ENCODE results near the gene LRRC7. TPM values are rescaled to one million over a fixed set of nuclear protein-coding genes. Genes with fewer than 3 reads are reported as not detected.
"Not testable (repeated sequence)": the region's sequence is repeated elsewhere in the genome, so short reads cannot be mapped to it uniquely, and the experiment has no call there.

LRRC7 gene
- total RNA-seq, 1 donor from 2014 or later, result not detected

DNA sequence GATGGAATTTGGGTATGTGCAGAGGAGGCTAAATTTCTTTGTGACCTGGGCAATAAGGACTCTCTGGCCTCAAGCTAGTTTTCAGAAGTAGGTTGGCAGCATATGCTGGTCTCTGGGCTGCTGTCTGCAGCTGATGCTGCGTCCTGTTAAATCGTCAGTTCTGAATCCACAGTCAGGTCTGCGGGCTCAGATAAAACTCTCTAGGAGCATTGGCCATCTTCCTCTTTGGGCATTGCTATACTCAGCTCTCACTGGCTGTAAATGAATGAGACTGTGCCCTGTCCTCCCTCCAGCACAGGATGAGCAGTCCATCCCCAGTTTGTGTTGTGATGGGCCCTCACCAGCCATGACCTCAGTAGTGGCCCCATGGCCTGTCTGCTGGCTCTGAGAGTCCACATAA lies 365.0 kb downstream of the LRRC7 start:
- H3K4me1 Mint-ChIP-seq (ENCODE audit: low read depth), result no peaks in the 10 kb centered on the region
- H3K9me3 Mint-ChIP-seq, result peaks cover 16% of the 10 kb centered on the region
- H3K27me3 Mint-ChIP-seq (ENCODE audit: low read depth), result no peaks in the 10 kb centered on the region
- intact Hi-C loops (cut with micrococcal nuclease), result no loop called here
- no peak for DNase-seq (ENCODE audit: low spot score)
- no peak overlapping the region for H3K27ac Mint-ChIP-seq
- no peaks in the 10 kb centered on the region for H3K36me3 Mint-ChIP-seq (ENCODE audit: low read depth)
- H3K4me3 Mint-ChIP-seq (ENCODE audit: low read depth), result no peak overlapping the region

DNA sequence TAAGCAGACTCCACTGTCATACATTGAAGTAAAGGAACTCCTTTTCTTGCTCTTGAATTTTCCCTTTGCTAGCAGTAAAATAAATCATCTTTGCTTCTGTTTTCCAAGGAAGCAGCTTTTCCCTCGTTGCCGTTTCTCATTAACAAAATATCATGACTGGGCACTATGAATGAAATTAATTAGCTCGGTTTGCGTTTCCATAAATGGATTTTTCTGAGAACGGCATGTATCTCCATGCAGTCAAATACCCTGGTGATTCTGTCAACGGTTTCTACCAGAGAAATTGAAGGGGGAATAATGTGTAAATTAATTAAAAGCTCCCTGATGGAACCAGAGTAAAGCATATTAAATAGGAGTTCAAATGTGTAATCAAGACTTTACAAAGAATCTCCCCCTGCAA lies 372.5 kb downstream of the LRRC7 start:
- Mint-ChIP-seq H3K36me3 (ENCODE audit: low read depth) (no peaks in the 10 kb centered on the region), H3K4me1 (ENCODE audit: low read depth) (no peaks in the 10 kb centered on the region), H3K4me3 (ENCODE audit: low read depth) (no peak overlapping the region), H3K27ac (no peak overlapping the region), H3K9me3 (no peaks in the 10 kb centered on the region), H3K27me3 (ENCODE audit: low read depth) (no peaks in the 10 kb centered on the region)
- intact Hi-C loops (cut with micrococcal nuclease), result no loop called here
- no peak for DNase-seq (ENCODE audit: low spot score)

DNA sequence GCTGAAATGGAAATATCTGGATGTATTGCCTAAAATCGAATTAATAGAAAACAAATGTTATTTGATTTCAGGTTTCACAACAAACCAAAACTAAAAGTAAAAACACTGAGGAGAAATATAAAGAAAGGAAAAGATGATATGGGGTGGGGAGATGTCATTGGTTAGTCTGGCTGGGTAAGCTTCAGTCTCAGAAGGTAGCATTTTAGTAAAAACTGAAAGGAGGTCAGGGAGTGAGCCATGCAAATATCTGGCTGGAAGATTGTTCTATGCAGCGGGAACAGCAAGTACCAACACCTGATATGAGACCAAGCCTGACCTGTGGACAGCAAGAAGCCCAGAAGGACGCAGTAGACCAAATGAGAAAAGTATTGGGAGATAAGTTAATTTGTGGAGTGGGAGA lies 373.1 kb downstream of the LRRC7 start:
- intact Hi-C loops (cut with micrococcal nuclease), result no loop called here
- H3K27me3 Mint-ChIP-seq (ENCODE audit: low read depth), result no peaks in the 10 kb centered on the region

DNA sequence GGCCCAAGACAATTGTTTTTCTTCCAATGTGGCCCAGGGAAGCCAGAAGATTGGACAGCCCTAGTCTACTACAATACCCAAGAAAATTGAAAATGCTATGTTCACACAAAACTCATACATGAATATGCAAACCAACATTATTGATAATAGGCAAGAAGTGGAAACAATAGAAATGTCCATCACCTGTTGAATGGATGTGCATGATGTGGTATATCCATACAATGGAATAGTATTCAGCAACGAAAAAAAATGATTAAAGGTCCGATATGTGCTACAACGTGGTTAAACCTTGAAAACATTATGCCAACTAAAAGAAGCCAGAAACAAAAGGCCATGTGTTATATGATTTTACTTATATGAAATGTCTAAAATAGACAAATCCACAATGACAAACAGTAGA lies 375.3 kb downstream of the LRRC7 start:
- no peak overlapping the region for H3K4me3 Mint-ChIP-seq (ENCODE audit: low read depth)
- no peaks in the 10 kb centered on the region for H3K9me3 Mint-ChIP-seq
- H3K36me3 Mint-ChIP-seq (ENCODE audit: low read depth), result no peaks in the 10 kb centered on the region
- no peak overlapping the region for H3K27ac Mint-ChIP-seq
- no peak for DNase-seq (ENCODE audit: low spot score)
- H3K27me3 Mint-ChIP-seq (ENCODE audit: low read depth), result no peaks in the 10 kb centered on the region
- intact Hi-C loops (cut with micrococcal nuclease), result no loop called here
- no peaks in the 10 kb centered on the region for H3K4me1 Mint-ChIP-seq (ENCODE audit: low read depth)

More for the DNA sequence above, 373.1 kb downstream of the LRRC7 start:
- H3K4me1 Mint-ChIP-seq (ENCODE audit: low read depth), result no peaks in the 10 kb centered on the region
- DNase-seq (ENCODE audit: low spot score), result no peak
- no peak overlapping the region for H3K4me3 Mint-ChIP-seq (ENCODE audit: low read depth)
- H3K27ac Mint-ChIP-seq, result no peak overlapping the region
- no peaks in the 10 kb centered on the region for H3K36me3 Mint-ChIP-seq (ENCODE audit: low read depth)
- H3K9me3 Mint-ChIP-seq, result no peaks in the 10 kb centered on the region

DNA sequence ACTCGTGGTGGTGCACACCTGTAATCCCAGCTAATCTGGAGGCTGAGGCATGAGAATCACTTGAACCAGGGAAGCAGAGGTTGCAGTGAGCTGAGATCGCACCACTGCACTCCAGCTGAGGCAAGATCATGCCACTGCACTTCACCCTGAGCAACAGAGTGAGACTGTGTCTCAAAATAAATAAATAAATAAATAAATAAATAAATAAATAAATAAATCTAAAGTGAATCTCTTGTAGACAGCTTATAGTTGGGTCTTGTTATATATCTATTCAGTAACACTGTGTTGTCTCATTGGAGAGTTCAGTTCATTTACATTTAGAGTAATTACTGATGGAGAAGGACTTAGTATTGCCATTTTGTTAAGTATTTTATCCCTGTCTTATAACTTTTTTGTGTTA lies 379.2 kb downstream of the LRRC7 start:
- no peak overlapping the region for H3K27ac Mint-ChIP-seq
- intact Hi-C loops (cut with micrococcal nuclease), result no loop called here
- H3K4me1 Mint-ChIP-seq (ENCODE audit: low read depth), result no peaks in the 10 kb centered on the region
- DNase-seq (ENCODE audit: low spot score), result no peak
- no peak overlapping the region for H3K4me3 Mint-ChIP-seq (ENCODE audit: low read depth)
- no peaks in the 10 kb centered on the region for H3K36me3 Mint-ChIP-seq (ENCODE audit: low read depth)
- H3K27me3 Mint-ChIP-seq (ENCODE audit: low read depth), result no peaks in the 10 kb centered on the region
- H3K9me3 Mint-ChIP-seq, result peaks cover 4% of the 10 kb centered on the region

DNA sequence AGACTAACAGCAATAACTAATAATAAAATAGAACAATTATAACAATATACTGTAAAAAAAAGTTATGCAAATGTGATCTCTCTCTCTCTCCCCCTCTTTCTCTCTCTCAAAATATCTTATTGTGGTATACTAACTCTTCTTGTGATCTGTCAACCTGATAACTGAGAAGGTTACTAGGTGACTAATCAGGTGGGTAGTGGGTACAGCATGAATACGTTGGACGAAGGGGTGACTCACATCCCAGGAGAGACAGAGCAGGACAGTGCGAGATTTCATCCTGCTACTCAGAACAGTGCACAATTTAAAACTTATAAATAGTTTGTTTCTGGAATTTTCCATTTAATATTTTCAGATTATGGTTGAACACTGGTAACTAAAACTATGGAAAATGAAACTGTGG lies 380.1 kb downstream of the LRRC7 start:
- Mint-ChIP-seq H3K27ac (no peak overlapping the region), H3K36me3 (ENCODE audit: low read depth) (no peaks in the 10 kb centered on the region), H3K4me1 (ENCODE audit: low read depth) (no peaks in the 10 kb centered on the region), H3K9me3 (peaks cover 4% of the 10 kb centered on the region), H3K4me3 (ENCODE audit: low read depth) (no peak overlapping the region), H3K27me3 (ENCODE audit: low read depth) (no peaks in the 10 kb centered on the region)
- intact Hi-C loops (cut with micrococcal nuclease), result no loop called here
- DNase-seq (ENCODE audit: low spot score), result no peak

DNA sequence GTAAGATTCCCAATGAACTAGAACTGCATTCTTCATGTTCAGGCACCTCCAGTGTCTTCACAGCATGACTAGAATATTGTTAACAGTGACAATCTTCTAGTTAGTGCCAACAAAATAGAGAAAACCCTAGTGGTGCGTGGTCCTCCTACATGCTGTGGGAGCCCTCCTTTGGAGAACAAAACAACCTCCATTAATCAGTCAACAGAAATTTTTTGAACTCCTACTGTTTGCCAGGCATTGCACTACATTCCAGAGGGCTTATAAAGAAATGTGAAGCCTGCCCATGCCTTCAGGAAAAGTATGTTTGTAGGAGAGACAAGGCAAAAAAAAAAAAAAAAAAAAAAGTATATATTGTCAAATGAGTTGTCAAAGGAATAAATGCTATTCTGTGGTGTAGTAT lies 385.0 kb downstream of the LRRC7 start:
- intact Hi-C loops (cut with micrococcal nuclease), result no loop called here
- Mint-ChIP-seq H3K36me3 (ENCODE audit: low read depth) (no peaks in the 10 kb centered on the region), H3K27ac (no peak overlapping the region), H3K27me3 (ENCODE audit: low read depth) (no peaks in the 10 kb centered on the region), H3K4me1 (ENCODE audit: low read depth) (no peaks in the 10 kb centered on the region), H3K4me3 (ENCODE audit: low read depth) (no peak overlapping the region), H3K9me3 (peaks cover 4% of the 10 kb centered on the region)
- no peak for DNase-seq (ENCODE audit: low spot score)

DNA sequence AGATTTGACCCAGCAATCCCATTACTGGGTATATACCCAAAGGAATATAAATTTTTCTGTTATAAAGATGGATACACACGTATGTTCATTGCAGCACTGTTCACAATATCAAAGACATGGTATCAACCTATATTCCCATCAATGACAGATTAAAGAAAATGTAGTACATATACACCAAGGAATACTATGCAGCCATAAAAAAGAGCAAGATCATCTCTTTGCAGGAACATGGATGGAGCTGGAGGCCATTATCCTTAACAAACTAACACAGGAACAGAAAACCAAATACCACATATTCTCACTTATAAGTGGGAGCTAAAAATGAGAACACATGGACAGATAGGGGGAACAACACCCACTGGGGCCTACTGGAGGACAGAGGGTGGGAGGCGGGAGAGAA lies 394.7 kb downstream of the LRRC7 start:
- DNase-seq (ENCODE audit: low spot score); H3K9me3 Mint-ChIP-seq; H3K4me1 Mint-ChIP-seq (ENCODE audit: low read depth); H3K27ac Mint-ChIP-seq; H3K36me3 Mint-ChIP-seq (ENCODE audit: low read depth); H3K27me3 Mint-ChIP-seq (ENCODE audit: low read depth); intact Hi-C loops (cut with micrococcal nuclease); H3K4me3 Mint-ChIP-seq (ENCODE audit: low read depth): not testable (repeated sequence)

DNA sequence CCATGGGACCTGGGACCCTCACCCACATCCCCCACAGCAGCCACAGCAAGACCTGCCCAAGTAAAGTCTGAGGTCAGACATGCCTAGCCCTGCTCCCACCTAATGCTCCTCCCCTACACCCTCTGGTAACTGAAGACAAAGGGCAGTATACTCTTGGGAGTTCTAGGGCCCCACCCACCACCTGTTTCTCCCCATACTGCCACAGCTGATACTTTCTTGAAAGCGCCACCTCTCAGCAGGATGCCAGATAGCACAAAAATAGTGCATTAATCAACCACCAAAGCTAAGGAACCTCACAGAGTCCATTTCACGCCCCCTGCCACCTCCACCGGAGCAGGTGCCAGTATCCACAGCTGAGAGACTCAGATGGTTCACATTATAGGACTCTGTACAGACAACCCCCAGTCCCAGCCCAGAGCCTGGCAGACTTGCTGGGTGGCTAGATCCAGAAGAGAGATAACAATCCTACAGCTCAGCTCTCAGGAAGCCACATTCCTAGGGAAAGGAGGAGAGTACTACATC lies 399.6 kb downstream of the LRRC7 start:
- Mint-ChIP-seq H3K4me3 (ENCODE audit: low read depth) (no peak overlapping the region), H3K27me3 (ENCODE audit: low read depth) (no peaks in the 10 kb centered on the region), H3K36me3 (ENCODE audit: low read depth) (no peaks in the 10 kb centered on the region), H3K27ac (no peak overlapping the region), H3K4me1 (ENCODE audit: low read depth) (no peaks in the 10 kb centered on the region), H3K9me3 (peaks cover 7% of the 10 kb centered on the region)
- no peak for DNase-seq (ENCODE audit: low spot score)
- intact Hi-C loops (cut with micrococcal nuclease), result no loop called here

DNA sequence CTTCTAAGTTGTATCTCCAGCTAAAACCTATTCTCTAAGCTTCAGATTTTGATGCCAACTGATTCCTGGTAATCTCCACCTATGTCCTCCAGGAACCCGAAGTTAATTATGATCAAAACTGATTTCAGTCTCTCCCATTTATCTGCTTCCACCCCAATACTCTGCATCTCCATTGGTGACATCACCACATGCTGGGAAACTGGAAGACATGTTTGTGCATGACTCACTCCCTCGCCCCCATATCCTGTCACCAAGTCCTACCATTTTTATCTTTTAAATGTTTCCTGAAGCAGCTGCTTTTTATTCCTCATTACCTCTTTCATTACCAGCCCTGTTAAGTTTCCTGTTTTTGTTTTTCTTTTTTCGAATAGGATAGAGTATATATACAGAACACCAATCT lies 409.2 kb downstream of the LRRC7 start:
- no peaks in the 10 kb centered on the region for H3K36me3 Mint-ChIP-seq (ENCODE audit: low read depth)
- H3K27ac Mint-ChIP-seq, result no peak overlapping the region
- H3K27me3 Mint-ChIP-seq (ENCODE audit: low read depth), result no peaks in the 10 kb centered on the region
- H3K9me3 Mint-ChIP-seq, result no peaks in the 10 kb centered on the region
- intact Hi-C loops (cut with micrococcal nuclease), result no loop called here
- DNase-seq (ENCODE audit: low spot score), result no peak
- no peaks in the 10 kb centered on the region for H3K4me1 Mint-ChIP-seq (ENCODE audit: low read depth)
- no peak overlapping the region for H3K4me3 Mint-ChIP-seq (ENCODE audit: low read depth)

DNA sequence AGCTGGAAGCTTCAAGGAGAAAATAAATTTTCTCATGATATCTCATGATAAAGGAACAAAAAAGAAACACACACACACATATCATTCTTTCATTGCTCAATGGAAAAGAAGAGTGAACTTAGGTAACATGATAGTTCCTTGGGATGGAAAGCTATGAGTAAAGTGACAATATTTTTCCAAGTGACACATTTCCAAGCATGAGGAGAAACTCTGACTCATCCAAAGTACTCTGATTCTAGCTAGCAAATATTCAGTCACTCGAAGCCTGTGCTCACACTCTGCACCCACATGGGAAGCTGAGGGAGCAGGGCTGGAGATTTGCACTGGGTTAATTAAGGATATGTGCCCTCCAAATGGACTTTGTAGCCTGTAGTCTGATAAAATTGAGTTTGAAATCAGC lies 415.3 kb downstream of the LRRC7 start:
- Mint-ChIP-seq H3K27ac (no peak overlapping the region), H3K36me3 (ENCODE audit: low read depth) (no peaks in the 10 kb centered on the region), H3K4me1 (ENCODE audit: low read depth) (no peaks in the 10 kb centered on the region), H3K4me3 (ENCODE audit: low read depth) (no peak overlapping the region), H3K9me3 (no peaks in the 10 kb centered on the region), H3K27me3 (ENCODE audit: low read depth) (no peaks in the 10 kb centered on the region)
- DNase-seq (ENCODE audit: low spot score), result no peak
- intact Hi-C loops (cut with micrococcal nuclease), result no loop called here

DNA sequence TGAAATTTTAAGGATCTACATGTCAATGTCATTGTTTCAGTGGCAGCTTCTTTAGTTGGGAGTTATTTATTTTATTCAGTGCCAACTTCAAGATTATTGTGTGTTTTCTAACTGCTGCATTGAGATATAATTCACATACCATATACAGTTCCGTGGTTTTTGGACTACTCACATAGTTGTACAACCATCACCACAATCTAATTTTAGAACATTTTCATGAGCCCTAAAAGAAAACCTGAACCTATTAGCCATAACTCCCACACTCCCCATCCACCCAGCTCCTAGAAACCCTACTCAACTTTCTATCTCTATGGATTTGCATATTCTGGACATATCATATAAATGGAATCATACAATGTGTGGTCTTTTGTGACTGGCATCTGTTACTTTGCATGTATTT lies 417.7 kb downstream of the LRRC7 start:
- Mint-ChIP-seq H3K4me3 (ENCODE audit: low read depth) (no peak overlapping the region), H3K36me3 (ENCODE audit: low read depth) (no peaks in the 10 kb centered on the region), H3K27me3 (ENCODE audit: low read depth) (no peaks in the 10 kb centered on the region), H3K9me3 (no peaks in the 10 kb centered on the region), H3K27ac (no peak overlapping the region), H3K4me1 (ENCODE audit: low read depth) (no peaks in the 10 kb centered on the region)
- DNase-seq (ENCODE audit: low spot score), result no peak
- intact Hi-C loops (cut with micrococcal nuclease), result no loop called here

DNA sequence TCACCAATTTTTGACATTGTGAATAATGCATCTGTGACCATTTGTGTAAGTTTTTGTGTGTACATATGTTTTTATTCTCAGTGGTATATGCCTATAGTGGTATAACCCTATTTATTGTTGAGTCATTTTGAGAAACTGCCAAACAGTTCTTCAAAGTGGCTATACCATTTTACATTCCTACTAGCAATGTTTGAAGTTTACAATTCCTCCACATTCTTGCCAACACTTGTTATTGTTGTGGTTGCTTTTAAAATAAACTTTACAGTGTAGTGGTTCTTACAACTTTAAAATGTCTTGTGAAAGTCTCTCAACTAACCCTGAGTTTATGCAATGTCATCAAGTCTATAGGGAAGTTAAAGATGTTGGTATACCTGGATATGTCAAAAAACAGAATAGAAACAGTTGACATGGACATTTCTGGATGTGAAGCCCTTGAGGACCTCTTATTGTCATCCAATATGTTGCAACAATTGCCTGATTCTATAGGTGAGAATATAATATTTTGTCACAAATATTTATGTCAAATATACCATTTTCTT lies 418.2 kb downstream of the LRRC7 start:
- intact Hi-C loops (cut with micrococcal nuclease), result no loop called here
- Mint-ChIP-seq H3K4me1 (ENCODE audit: low read depth) (no peaks in the 10 kb centered on the region), H3K4me3 (ENCODE audit: low read depth) (no peak overlapping the region), H3K9me3 (no peaks in the 10 kb centered on the region), H3K36me3 (ENCODE audit: low read depth) (no peaks in the 10 kb centered on the region), H3K27me3 (ENCODE audit: low read depth) (no peaks in the 10 kb centered on the region), H3K27ac (no peak overlapping the region)
- DNase-seq (ENCODE audit: low spot score), result no peak

DNA sequence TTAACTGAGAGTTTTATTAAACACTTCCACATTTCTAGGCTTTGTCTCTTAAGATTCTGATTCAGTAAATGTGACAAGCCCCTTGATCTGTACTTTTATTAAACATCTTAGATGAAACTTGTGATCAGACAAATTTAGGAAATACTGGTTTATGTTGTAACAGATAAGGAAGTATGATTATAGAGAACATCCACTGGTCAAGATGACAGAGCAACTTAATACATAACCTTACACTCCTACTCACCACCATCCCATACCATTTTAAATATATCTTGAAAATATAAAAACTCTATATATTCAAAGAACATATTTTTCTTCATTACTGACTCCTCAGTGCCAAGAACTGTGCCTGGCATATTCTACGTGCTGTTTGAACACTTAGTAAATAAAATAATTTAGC lies 420.2 kb downstream of the LRRC7 start:
- intact Hi-C loops (cut with micrococcal nuclease), result no loop called here
- no peaks in the 10 kb centered on the region for H3K36me3 Mint-ChIP-seq (ENCODE audit: low read depth)
- H3K27ac Mint-ChIP-seq, result no peak overlapping the region
- DNase-seq (ENCODE audit: low spot score), result no peak
- no peak overlapping the region for H3K4me3 Mint-ChIP-seq (ENCODE audit: low read depth)
- H3K9me3 Mint-ChIP-seq, result no peaks in the 10 kb centered on the region
- H3K4me1 Mint-ChIP-seq (ENCODE audit: low read depth), result no peaks in the 10 kb centered on the region
- H3K27me3 Mint-ChIP-seq (ENCODE audit: low read depth), result no peaks in the 10 kb centered on the region

All from activated T-helper 2 cell treated with anti-CD3 and anti-CD28 coated beads, Interferon-gamma antibody, Interleukin-2, Interleukin-4, amounts not matched to agents 10 μg/mL and 5 μg/mL and 100 μg/mL, durations not matched to agents 14 hours and 24 hours and 36 hours (primary cell).